ENCODE results near the gene BRD1. TPM values are rescaled to one million over a fixed set of nuclear protein-coding genes. Genes with fewer than 3 reads are reported as not detected.

BRD1 gene
- total and polyA plus RNA-seq, 2 experiments from 2014 or later, result 25.0 to 25.9 TPM

DNA sequence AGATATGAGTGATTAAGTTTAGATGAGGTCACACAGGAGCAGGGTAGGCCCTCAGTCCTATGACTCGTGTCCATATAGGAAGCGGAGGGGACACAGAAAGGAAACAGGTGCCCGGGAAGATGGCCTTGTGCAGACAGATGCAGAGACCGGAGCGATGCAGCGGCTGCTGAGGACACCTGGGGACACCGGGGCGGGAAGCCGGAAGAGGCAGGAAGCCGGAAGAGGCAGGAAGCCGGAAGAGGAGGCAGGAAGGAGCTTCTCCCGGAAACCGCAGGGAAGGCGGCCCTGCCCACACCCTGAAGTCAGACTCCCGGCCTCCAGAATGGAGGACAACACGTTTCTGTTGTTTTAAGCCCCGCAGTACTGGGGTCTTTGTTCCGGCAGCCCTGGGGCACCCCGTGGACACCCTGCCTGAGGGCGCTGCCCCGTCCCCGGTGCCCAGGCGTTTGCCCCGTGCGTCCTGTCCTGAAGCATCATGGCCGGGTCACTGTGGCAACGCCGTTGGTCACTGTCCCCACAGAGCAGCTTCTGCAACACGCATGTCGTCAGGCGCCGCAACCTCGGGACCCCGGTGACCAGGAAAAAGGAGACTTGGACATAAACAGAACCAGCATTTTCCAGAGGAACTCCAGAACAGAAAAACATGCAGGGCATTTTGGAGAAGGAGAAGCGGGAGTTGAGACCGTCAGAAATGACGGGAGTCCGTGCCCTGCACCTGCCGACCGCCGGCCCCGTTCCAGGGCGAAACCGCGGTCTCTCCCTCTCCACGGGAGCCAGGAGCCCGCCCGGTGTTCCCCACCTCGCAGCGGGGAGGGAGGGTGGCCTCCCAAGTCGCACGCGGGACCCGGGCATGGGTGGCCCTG, 103.4 kb downstream of the BRD1 start:
- Histone ChIP-seq H4K20me1 (ENCODE audit: insufficient read depth, poor library complexity, severe bottlenecking) (no peaks in the 10 kb centered on the region), H3K4me3 (no peak overlapping the region), H3K9me2 (replicated peaks; ENCODE audit: insufficient read depth) (no peaks in the 10 kb centered on the region), H3K79me2 (no peaks in the 10 kb centered on the region), H3K27ac (no peak overlapping the region), H3K27me3 (peaks cover 49% of the 10 kb centered on the region), H3K36me3 (replicated peaks; ENCODE audit: insufficient read depth, low read depth) (no peaks in the 10 kb centered on the region), H3K9me3 (ENCODE audit: low read depth) (no peaks in the 10 kb centered on the region), H3K4me2 (peak overlapping the region; percentile 62), H3K4me1 (ENCODE audit: insufficient read depth) (no peaks in the 10 kb centered on the region), H2AFZ (no peak overlapping the region)
- TF ChIP-seq EZH2 (IDR thresholded peaks at IDR 0.05; ENCODE audit: borderline replicate concordance) (no peak), EZH2phosphoT487 (IDR thresholded peaks at IDR 0.05; ENCODE audit: low read depth, severe bottlenecking, unreplicated experiment) (no peak)
- TF ChIP-seq, protein P1, sequence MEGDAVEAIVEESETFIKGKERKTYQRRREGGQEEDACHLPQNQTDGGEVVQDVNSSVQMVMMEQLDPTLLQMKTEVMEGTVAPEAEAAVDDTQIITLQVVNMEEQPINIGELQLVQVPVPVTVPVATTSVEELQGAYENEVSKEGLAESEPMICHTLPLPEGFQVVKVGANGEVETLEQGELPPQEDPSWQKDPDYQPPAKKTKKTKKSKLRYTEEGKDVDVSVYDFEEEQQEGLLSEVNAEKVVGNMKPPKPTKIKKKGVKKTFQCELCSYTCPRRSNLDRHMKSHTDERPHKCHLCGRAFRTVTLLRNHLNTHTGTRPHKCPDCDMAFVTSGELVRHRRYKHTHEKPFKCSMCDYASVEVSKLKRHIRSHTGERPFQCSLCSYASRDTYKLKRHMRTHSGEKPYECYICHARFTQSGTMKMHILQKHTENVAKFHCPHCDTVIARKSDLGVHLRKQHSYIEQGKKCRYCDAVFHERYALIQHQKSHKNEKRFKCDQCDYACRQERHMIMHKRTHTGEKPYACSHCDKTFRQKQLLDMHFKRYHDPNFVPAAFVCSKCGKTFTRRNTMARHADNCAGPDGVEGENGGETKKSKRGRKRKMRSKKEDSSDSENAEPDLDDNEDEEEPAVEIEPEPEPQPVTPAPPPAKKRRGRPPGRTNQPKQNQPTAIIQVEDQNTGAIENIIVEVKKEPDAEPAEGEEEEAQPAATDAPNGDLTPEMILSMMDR (IDR thresholded peaks at IDR 0.05; ENCODE audit: poor library complexity), result no peak
- DNase-seq (ENCODE audit: low spot score), result no peak
- whole genome bisulfite sequencing (ENCODE audit: low lambda C conversion rate, missing lambda C conversion rate), result 59% methylated on average over 52 of the region's 54 CpGs

DNA sequence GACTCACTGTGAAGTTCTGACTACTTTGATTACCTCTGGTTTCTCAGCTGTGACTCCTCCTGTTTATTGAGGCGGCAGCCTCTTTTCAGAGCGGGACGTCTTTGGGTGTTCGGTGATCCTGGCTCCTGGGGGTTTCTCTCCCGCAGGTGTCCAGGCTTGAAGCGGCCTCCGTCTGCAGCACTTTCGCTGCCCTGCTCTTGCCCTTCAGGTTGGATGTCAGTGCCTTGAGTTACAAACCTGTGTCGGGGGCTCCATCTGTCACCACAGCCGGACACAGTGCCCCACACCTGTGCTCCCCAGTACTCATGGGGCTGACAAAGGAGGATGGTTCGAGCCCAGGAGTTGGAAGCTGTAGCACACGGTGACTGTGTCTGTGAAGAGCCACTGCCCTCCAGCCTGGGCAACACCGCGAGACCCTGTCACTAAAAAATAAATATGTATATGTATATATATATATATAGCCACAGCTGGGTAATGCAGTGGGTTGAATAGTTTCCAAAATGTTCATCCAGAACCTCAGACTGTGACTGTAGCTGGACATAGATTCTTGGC, 104.1 kb downstream of the BRD1 start:
- no peak overlapping the region for H3K27ac ChIP-seq
- WGBS (ENCODE audit: low lambda C conversion rate, missing lambda C conversion rate), result 92% methylated on average over 14 of the region's 14 CpGs
- no peaks in the 10 kb centered on the region for H3K4me1 ChIP-seq (ENCODE audit: insufficient read depth)
- TF ChIP-seq, protein P1 (IDR thresholded peaks at IDR 0.05; ENCODE audit: poor library complexity), result no peak
- TF ChIP-seq EZH2phosphoT487 (IDR thresholded peaks at IDR 0.05; ENCODE audit: low read depth, severe bottlenecking, unreplicated experiment), result no peak
- no peak for TF ChIP-seq EZH2 (IDR thresholded peaks at IDR 0.05; ENCODE audit: borderline replicate concordance)
- no peaks in the 10 kb centered on the region for H3K79me2 ChIP-seq
- no peak overlapping the region for H2AFZ ChIP-seq
- H3K27me3 ChIP-seq, result peaks cover 53% of the 10 kb centered on the region
- no peak for DNase-seq (ENCODE audit: low spot score)
- H3K9me2 ChIP-seq (replicated peaks; ENCODE audit: insufficient read depth), result no peaks in the 10 kb centered on the region
- no peaks in the 10 kb centered on the region for H4K20me1 ChIP-seq (ENCODE audit: insufficient read depth, poor library complexity, severe bottlenecking)
- no peaks in the 10 kb centered on the region for H3K9me3 ChIP-seq (ENCODE audit: low read depth)
- no peak overlapping the region for H3K4me3 ChIP-seq
- H3K4me2 ChIP-seq, result no peak overlapping the region
- H3K36me3 ChIP-seq (replicated peaks; ENCODE audit: insufficient read depth, low read depth), result no peaks in the 10 kb centered on the region

Small RNAs within 50 kb of the gene (small RNA-seq; reads per million reads assigned to genes)
- gene AL117328.1 (not detected), gene RF00017 (not detected)

Other genes with a start within 250 kb of the BRD1 start
- gene ZBED4, start 26.0 kb upstream of the BRD1 start, total RNA-seq, result 14.3 and 16.3 TPM in 2 replicates
- gene ZBED4, start 26.0 kb upstream of the BRD1 start, polyA plus RNA-seq, result 9.7 and 14.9 TPM in 2 replicates
- 22.4 and 30.8 TPM in 2 replicates for gene ALG12, start 90.6 kb upstream of the BRD1 start, total RNA-seq
- 62.6 and 69.6 TPM in 2 replicates for gene ALG12, start 90.6 kb upstream of the BRD1 start, polyA plus RNA-seq
- 61.9 and 79.7 TPM in 2 replicates for gene CRELD2, start 90.8 kb upstream of the BRD1 start, total RNA-seq
- 129 and 151 TPM in 2 replicates for gene CRELD2, start 90.8 kb upstream of the BRD1 start, polyA plus RNA-seq
- gene PIM3, start 132.9 kb upstream of the BRD1 start, total RNA-seq, result 71.8 and 81.1 TPM in 2 replicates
- 131 and 138 TPM in 2 replicates for gene PIM3, start 132.9 kb upstream of the BRD1 start, polyA plus RNA-seq
- gene IL17REL, start 184.9 kb upstream of the BRD1 start, total RNA-seq, result not detected in 2 replicates
- gene IL17REL, start 184.9 kb upstream of the BRD1 start, polyA plus RNA-seq, result not detected in 2 replicates
- gene TTLL8, start 230.4 kb upstream of the BRD1 start, total RNA-seq, result not detected in 2 replicates
- not detected in 2 replicates for gene TTLL8, start 230.4 kb upstream of the BRD1 start, polyA plus RNA-seq